Choroid plexus epithelial cell (primary cell): Measurements from ENCODE around the gene ANKH.

ENCODE experiments used
- DNase-seq: peaks from one replicate; pipeline ENCODE4 v3.0.0-alpha.2; 2010; ENCODE audit warnings: low read depth
- H3K4me3 ChIP-seq: 2 replicates; pipeline ENCODE4 v1.5.1; 2011; ENCODE audit warnings: low read depth, mild to moderate bottlenecking, control low read depth, low read length, moderate library complexity
- CTCF ChIP-seq: conservative IDR thresholded peaks from 2 replicates; pipeline ENCODE4 v1.5.1; 2011; ENCODE audit warnings: low read depth, mild to moderate bottlenecking, control low read depth, inconsistent platforms, low read length, moderate library complexity

The ANKH gene

GRCh38 chr5:14868771-14869170, 2.8 kb downstream of the ANKH start:
- DNase-seq: no peak
- TF ChIP-seq CTCF: no peak
- no peak overlapping the region for H3K4me3 ChIP-seq

- DNase-seq: no peak
- TF ChIP-seq CTCF: no peak
- H3K4me3 ChIP-seq: no peak overlapping the region
These were observed 7.3 kb downstream of the ANKH start for GRCh38 chr5:14864181-14864812.

- TF ChIP-seq CTCF: no peak
- DNase-seq: no peak
- no peak overlapping the region for H3K4me3 ChIP-seq
These were observed 8.5 kb downstream of the ANKH start for GRCh38 chr5:14863105-14863504.

GRCh38 chr5:14861123-14861765, 10.3 kb downstream of the ANKH start:
- H3K4me3 ChIP-seq: no peak overlapping the region
- DNase-seq: no peak
- no peak for TF ChIP-seq CTCF

GRCh38 chr5:14859980-14860379, 11.6 kb downstream of the ANKH start:
- no peak overlapping the region for H3K4me3 ChIP-seq
- no peak for TF ChIP-seq CTCF
- no peak for DNase-seq

- DNase-seq: no peak
- no peak for TF ChIP-seq CTCF
These were observed 12.4 kb downstream of the ANKH start for GRCh38 chr5:14859150-14859549.

GRCh38 chr5:14855366-14855765, 16.2 kb downstream of the ANKH start:
- no peak for TF ChIP-seq CTCF
- no peak overlapping the region for H3K4me3 ChIP-seq
- DNase-seq: no peak

More at GRCh38 chr5:14859150-14859549, 12.4 kb downstream of the ANKH start:
- H3K4me3 ChIP-seq: no peak overlapping the region
